Skeletal muscle tissue (tissue), 4 donors: ENCODE results near the gene LYPD1. TPM values are rescaled to one million over a fixed set of nuclear protein-coding genes. Genes with fewer than 3 reads are reported as not detected.

Experiments
- H3K27ac ChIP-seq: one replicate; pipeline ENCODE4 v1.7.0; 2013; ENCODE audit warnings: mild to moderate bottlenecking, low read depth, low read length, inconsistent platforms
- H3K27me3 ChIP-seq, 3 donors: one replicate each; pipeline ENCODE4 v1.7.0; 2013; ENCODE audit warnings: low read length in 3 of 3; ENCODE audit not compliant: control insufficient read depth in 3 of 3, insufficient read depth in 3 of 3
- H3K36me3 ChIP-seq, 3 donors: one replicate each; pipeline ENCODE4 v1.7.0; 2013; ENCODE audit warnings: low read length in 3 of 3; ENCODE audit not compliant: control insufficient read depth in 3 of 3, insufficient read depth in 3 of 3
- H3K4me1 ChIP-seq, 3 donors: one replicate each; pipeline ENCODE4 v1.7.0; 2013; ENCODE audit warnings: low read length in 3 of 3, mild to moderate bottlenecking in 3 of 3; ENCODE audit not compliant: control insufficient read depth in 3 of 3, insufficient read depth in 3 of 3
- H3K4me3 ChIP-seq, 3 donors: one replicate each; pipeline ENCODE4 v1.7.0; 2013; ENCODE audit warnings: low read length in 3 of 3
- H3K9ac ChIP-seq, 3 donors: one replicate each; pipeline ENCODE4 v1.7.0; 2013; ENCODE audit warnings: low read length in 3 of 3, mild to moderate bottlenecking in 3 of 3, moderate library complexity in 2 of 3, low read depth in 1 of 3
- H3K9me3 ChIP-seq, 3 donors: one replicate each; pipeline ENCODE4 v1.7.0; 2013; ENCODE audit warnings: low read length in 3 of 3; ENCODE audit not compliant: control insufficient read depth in 3 of 3
- total RNA-seq: library from RNA; depleted of rRNA; stranded (reverse); fragments of >200 nt; gene quantifications from one replicate; pipeline ENCODE4 v1.2.3, GENCODE V29; 2014
- donor health status: Osteomylitis.

Gene LYPD1
- total RNA-seq, 1 donor from 2014 or later, result 4.2 TPM

DNA sequence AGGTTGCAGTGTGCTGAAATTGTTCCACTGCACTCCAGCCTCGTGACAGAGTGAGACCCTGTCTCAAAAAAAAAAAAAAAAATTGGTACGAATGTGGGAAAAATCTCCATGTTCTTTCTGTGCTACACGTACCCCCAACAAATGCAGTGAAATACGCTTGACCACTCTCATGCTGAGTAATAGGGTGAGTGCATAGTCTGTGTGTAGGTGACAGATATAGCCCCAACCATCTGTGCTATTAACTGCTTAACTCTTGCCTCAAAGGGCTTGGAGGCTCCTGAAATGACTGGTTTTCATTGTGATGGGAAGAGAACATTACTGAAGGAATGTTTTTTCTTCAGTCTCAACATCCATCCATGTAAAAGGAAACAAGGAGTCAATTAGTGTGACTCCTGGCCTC, 15.7 kb downstream of the LYPD1 start:
- H3K36me3 ChIP-seq, result no peaks in the 10 kb centered on the region
- no peak overlapping the region for H3K9ac ChIP-seq
- H3K9me3 ChIP-seq, result no peaks in the 10 kb centered on the region
- H3K27me3 ChIP-seq, result peaks cover 0 to 6% (median 5%) of the 10 kb centered on the region in 3 donors
- H3K4me1 ChIP-seq, result no peaks in the 10 kb centered on the region
- no peak overlapping the region for H3K4me3 ChIP-seq
- H3K27ac ChIP-seq, result no peak overlapping the region

DNA sequence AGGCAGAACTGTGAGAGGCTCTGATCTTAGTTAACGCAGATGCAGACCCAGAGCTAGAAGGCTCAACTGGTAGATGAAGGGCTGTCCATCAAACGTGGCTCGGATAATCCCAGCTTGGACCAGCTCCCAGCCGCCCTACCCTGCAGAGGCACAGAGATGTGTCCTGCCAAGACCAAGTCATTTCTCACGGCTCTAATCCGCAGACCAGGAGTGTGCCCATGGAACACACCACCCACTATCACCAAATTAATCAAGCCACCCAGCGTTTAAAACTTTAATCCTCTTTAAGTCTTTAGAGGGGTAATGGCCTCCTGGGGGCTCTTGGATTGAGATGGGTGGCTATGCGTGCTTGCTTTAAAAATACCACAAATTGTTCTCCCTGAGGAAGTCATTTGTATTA, 17.5 kb downstream of the LYPD1 start:
- Histone ChIP-seq H3K36me3 (no peaks in the 10 kb centered on the region), H3K9ac (no peak overlapping the region), H3K4me1 (no peaks in the 10 kb centered on the region), H3K27ac (no peak overlapping the region), H3K27me3 (peaks cover 0 to 10% (median 5%) of the 10 kb centered on the region in 3 donors), H3K9me3 (no peaks in the 10 kb centered on the region), H3K4me3 (no peak overlapping the region)

DNA sequence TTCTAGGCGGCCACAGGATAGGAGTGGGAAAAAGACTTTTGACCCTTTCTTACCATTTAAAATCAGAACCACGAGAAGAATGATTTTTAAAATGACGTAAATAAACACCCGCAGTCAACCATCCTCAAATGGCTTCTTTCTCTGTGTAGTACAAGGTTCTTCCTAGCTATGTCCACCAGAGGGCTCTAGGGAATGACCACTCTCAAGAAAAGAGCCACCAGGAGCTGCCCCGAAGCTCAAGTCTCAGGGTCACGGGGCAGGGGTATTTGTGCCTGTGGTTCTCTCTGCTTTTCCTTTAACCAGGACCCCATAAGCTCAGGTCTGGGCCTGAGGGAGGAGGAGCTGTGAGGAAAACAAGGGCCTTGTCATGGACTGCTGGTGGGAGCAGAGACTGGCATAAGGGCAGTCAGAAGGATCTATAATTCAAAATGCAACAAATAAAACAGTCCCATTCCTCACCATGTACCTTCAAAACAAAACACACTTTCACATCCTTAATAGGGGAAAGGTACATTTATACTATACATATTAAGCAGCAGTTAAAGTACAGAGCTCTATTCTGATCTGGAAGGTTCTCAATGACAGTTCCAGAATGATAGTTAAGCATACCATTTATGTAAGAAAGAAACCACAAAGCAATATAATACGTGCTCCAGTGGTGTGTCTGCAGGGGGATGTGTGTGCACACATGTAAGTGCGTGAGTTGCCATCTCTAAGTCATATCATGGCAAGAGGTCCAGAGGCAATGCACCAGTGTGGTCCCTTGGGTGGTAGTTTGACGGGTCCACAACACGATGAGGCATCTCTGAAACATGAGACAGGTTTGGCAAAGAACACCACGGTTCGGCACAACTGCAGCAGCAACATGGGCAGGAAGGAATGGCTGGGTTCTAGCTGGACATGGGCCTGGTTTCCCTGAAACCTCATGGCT, 18.6 kb downstream of the LYPD1 start:
- Histone ChIP-seq H3K9ac (no peak overlapping the region), H3K27me3 (peaks cover 0 to 10% (median 5%) of the 10 kb centered on the region in 3 donors), H3K36me3 (no peaks in the 10 kb centered on the region), H3K27ac (no peak overlapping the region), H3K9me3 (no peaks in the 10 kb centered on the region), H3K4me1 (no peaks in the 10 kb centered on the region), H3K4me3 (no peak overlapping the region)

DNA sequence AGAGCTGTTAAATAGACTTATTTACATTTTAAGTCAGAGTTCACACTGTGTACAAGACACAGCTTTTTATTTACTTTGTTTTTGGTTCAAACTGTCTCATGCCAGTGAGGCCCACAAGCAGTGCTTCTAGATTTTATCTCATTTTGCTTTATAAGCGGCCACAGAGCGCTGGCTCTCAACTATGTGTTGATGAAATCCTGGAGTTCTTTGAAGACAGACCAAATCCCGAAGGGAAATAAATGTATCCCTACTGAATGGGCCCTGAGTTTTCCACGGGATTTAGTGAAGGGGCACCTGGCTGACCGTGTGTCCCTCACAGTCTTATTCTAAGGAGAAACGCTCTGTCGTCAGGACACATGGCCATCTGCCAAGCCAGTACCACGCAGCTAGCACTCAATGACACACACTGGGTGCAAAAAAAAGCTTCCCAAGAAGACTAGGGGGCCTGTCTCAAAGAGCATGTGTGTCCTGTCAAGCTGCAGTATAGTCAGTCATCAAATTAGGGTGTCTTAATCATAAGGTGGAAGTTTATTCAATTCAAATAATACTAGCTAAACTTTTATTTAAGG, 23.4 kb downstream of the LYPD1 start:
- H3K27ac ChIP-seq, result no peak overlapping the region
- H3K9ac ChIP-seq, result no peak overlapping the region
- no peaks in the 10 kb centered on the region for H3K4me1 ChIP-seq
- peaks cover 0 to 6% (median 4%) of the 10 kb centered on the region in 3 donors for H3K27me3 ChIP-seq
- no peaks in the 10 kb centered on the region for H3K36me3 ChIP-seq
- no peak overlapping the region for H3K4me3 ChIP-seq
- H3K9me3 ChIP-seq, result no peaks in the 10 kb centered on the region

DNA sequence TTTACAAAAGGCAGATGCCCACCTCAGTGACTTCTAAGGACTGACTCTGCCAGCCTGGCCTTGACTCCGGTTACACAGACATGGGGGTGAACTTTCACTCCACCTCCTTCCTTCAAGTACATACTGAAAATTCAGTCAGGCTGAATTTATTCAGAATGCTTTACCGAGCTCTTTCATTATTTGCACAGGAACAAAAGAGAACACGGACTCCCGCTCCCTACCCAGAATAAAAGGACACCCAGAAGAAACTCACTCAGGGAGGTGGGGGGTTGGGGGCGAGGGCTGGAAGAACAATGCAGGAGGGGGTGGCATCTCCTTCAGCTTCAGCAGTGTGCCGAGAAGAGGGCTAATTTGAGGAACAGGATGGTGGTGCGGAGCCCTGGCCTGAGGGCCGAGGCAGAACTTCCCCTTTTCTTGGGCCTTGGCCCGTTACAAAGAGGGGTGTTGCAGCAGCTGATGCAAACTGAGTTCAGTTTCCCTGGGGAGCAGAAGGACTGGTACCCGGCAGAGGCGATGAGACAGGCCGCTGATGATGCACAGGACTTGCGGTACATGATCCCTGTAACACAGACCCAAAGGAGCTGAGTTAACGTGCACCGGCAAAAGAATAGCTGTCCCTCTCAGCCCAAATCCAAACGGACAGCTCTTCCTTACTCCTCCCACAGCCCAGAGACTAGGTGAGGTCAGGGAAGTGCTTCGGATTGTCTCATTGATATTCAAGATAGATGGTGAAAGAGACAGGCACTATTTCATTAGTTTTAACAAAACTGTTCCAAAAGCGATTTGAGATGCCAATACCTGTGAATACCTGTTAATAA, 24.1 kb downstream of the LYPD1 start:
- Histone ChIP-seq H3K4me1 (no peaks in the 10 kb centered on the region), H3K27ac (no peak overlapping the region), H3K4me3 (no peak overlapping the region), H3K36me3 (no peaks in the 10 kb centered on the region), H3K9me3 (no peaks in the 10 kb centered on the region), H3K27me3 (peaks cover 0 to 4% (median 3%) of the 10 kb centered on the region in 3 donors), H3K9ac (no peak overlapping the region)

GRCh38 chr2:132645176-132645575, 24.8 kb downstream of the LYPD1 start:
- Histone ChIP-seq H3K9ac (no peak overlapping the region), H3K4me1 (no peaks in the 10 kb centered on the region), H3K36me3 (no peaks in the 10 kb centered on the region), H3K4me3 (peak overlapping the region in 1 of 3 donors; percentile 3), H3K9me3 (no peaks in the 10 kb centered on the region), H3K27ac (no peak overlapping the region), H3K27me3 (peaks cover 0 to 4% (median 3%) of the 10 kb centered on the region in 3 donors)

- Histone ChIP-seq H3K27ac (no peak overlapping the region), H3K36me3 (no peaks in the 10 kb centered on the region), H3K27me3 (peaks cover 0 to 3% (median 0%) of the 10 kb centered on the region in 3 donors), H3K4me3 (no peak overlapping the region), H3K4me1 (no peaks in the 10 kb centered on the region), H3K9me3 (no peaks in the 10 kb centered on the region), H3K9ac (no peak overlapping the region)
Observed at GRCh38 chr2:132642415-132642814, 27.6 kb downstream of the LYPD1 start.

DNA sequence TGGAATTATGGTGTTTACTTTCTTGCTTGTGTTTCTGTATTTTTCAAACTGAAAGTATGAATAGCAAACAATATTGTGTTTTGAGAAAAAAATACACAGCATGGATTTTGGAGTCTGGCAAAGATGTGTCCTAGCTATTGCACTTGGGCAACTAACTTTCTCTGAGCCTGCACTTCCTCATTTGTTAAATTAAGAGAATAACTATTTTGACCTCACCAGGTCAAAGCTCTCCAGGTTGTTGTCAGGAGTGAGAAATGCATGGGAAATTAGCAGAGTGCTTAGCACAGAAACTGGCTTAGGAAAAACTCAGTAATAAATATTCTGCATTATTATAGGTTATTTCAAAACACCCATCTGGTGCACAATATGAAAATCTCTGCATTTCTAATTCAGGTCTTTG, 28.2 kb downstream of the LYPD1 start:
- H3K4me1 ChIP-seq, result no peaks in the 10 kb centered on the region
- no peak overlapping the region for H3K27ac ChIP-seq
- peaks cover 0 to 3% (median 0%) of the 10 kb centered on the region in 3 donors for H3K27me3 ChIP-seq
- H3K9ac ChIP-seq, result no peak overlapping the region
- no peaks in the 10 kb centered on the region for H3K9me3 ChIP-seq
- no peaks in the 10 kb centered on the region for H3K36me3 ChIP-seq
- no peak overlapping the region for H3K4me3 ChIP-seq

GRCh38 chr2:132640116-132640515, 29.9 kb downstream of the LYPD1 start:
- Histone ChIP-seq H3K27ac (no peak overlapping the region), H3K27me3 (peaks cover 0 to 2% (median 0%) of the 10 kb centered on the region in 3 donors), H3K4me1 (no peaks in the 10 kb centered on the region), H3K4me3 (no peak overlapping the region), H3K9me3 (no peaks in the 10 kb centered on the region), H3K9ac (no peak overlapping the region), H3K36me3 (no peaks in the 10 kb centered on the region)
